Stimulated activated naive CD8-positive, alpha-beta T cell treated with anti-CD3 and anti-CD28 coated beads, Interleukin-15, amount 100 ng/mL, for 72 hours (primary cell): ENCODE results near the gene FNDC11.
"Not testable (repeated sequence)": the region's sequence is repeated elsewhere in the genome, so short reads cannot be mapped to it uniquely, and the experiment has no call there.

Experiments used
- ATAC-seq: fragments of 150-1000 bp; cut with Tn5 transposase; 2 replicates; pipeline ENCODE4 v1.10.0; 2021; ENCODE audit warnings: mild to moderate bottlenecking, moderate library complexity
- DNase-seq, 2 donors: peaks; one replicate each; pipeline ENCODE4 v3.0.0; 2021 to 2022
- H3K27ac Mint-ChIP-seq, 2 donors: one replicate each; pipeline ENCODE4 v1.8.0; 2022; ENCODE audit warnings: mild to moderate bottlenecking in 2 of 2, mixed read lengths in 2 of 2, moderate library complexity in 2 of 2
- H3K27me3 Mint-ChIP-seq: one replicate; pipeline ENCODE4 v1.8.0; 2022; ENCODE audit warnings: mixed read lengths
- H3K4me1 Mint-ChIP-seq: one replicate; pipeline ENCODE4 v1.8.0; 2022; ENCODE audit warnings: mild to moderate bottlenecking, mixed read lengths
- H3K4me3 Mint-ChIP-seq, 2 donors: one replicate each; pipeline ENCODE4 v1.8.0; 2022; ENCODE audit warnings: mild to moderate bottlenecking in 2 of 2, mixed read lengths in 2 of 2, moderate library complexity in 1 of 2
- H3K9me3 Mint-ChIP-seq, 2 donors: one replicate each; pipeline ENCODE4 v1.8.0; 2022; ENCODE audit warnings: mixed read lengths in 2 of 2

FNDC11 gene

GRCh38 chr20:63599396-63600050, 45.6 kb downstream of the FNDC11 start:
- no peaks in the 10 kb centered on the region for H3K27me3 Mint-ChIP-seq
- ATAC-seq, result no peak
- DNase-seq, result no peak
- no peaks in the 10 kb centered on the region for H3K9me3 Mint-ChIP-seq
- no peak overlapping the region for H3K4me3 Mint-ChIP-seq
- H3K27ac Mint-ChIP-seq, result no peak overlapping the region
- H3K4me1 Mint-ChIP-seq, result no peaks in the 10 kb centered on the region

- H3K9me3 Mint-ChIP-seq, H3K27me3 Mint-ChIP-seq, ATAC-seq, H3K4me1 Mint-ChIP-seq, H3K27ac Mint-ChIP-seq, H3K4me3 Mint-ChIP-seq: not testable (repeated sequence)
- DNase-seq, result peak in 1 of 2 donors; percentile 24
These were observed 47.7 kb downstream of the FNDC11 start for GRCh38 chr20:63601679-63602078.

GRCh38 chr20:63602321-63602720, 48.4 kb downstream of the FNDC11 start:
- Mint-ChIP-seq H3K27me3 (no peaks in the 10 kb centered on the region), H3K4me3 (no peak overlapping the region), H3K27ac (no peak overlapping the region), H3K9me3 (no peaks in the 10 kb centered on the region), H3K4me1 (peaks cover 8% of the 10 kb centered on the region)
- ATAC-seq (no peak), DNase-seq (no peak)
